ENCODE data around the gene SLC6A19. TPM values are rescaled to one million over a fixed set of nuclear protein-coding genes. Genes with fewer than 3 reads are reported as not detected.

SLC6A19 gene
- total and polyA plus RNA-seq, 9 donors: 0.08 to 1.5 TPM; not detected in 7

- Histone ChIP-seq H3K4me1 (ENCODE audit: insufficient read depth) (no peaks in the 10 kb centered on the region), H3K27me3 (no peaks in the 10 kb centered on the region), H3K9me3 (no peaks in the 10 kb centered on the region), H3K27ac (no peak overlapping the region), H3K4me3 (no peak overlapping the region), H3K36me3 (no peaks in the 10 kb centered on the region)
- no peak for TF ChIP-seq POLR2A (IDR thresholded peaks at IDR 0.05)
- TF ChIP-seq, protein P1, sequence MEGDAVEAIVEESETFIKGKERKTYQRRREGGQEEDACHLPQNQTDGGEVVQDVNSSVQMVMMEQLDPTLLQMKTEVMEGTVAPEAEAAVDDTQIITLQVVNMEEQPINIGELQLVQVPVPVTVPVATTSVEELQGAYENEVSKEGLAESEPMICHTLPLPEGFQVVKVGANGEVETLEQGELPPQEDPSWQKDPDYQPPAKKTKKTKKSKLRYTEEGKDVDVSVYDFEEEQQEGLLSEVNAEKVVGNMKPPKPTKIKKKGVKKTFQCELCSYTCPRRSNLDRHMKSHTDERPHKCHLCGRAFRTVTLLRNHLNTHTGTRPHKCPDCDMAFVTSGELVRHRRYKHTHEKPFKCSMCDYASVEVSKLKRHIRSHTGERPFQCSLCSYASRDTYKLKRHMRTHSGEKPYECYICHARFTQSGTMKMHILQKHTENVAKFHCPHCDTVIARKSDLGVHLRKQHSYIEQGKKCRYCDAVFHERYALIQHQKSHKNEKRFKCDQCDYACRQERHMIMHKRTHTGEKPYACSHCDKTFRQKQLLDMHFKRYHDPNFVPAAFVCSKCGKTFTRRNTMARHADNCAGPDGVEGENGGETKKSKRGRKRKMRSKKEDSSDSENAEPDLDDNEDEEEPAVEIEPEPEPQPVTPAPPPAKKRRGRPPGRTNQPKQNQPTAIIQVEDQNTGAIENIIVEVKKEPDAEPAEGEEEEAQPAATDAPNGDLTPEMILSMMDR (IDR thresholded peaks at IDR 0.05): no peak
- intact Hi-C loops (cut with DNase I): loop anchor here in 2 of 4 donors (10.0 kb wide), 2 partner anchors 461 to 471 kb away; no protein-coding TSS in a partner anchor
- 94 to 95% (median 95%) methylated on average over 8 of the region's 8 CpGs for WGBS, 3 donors
- DNase-seq: no peak
Observed at GRCh38 chr5:1184163-1184470, 17.3 kb upstream of the SLC6A19 start.

DNA sequence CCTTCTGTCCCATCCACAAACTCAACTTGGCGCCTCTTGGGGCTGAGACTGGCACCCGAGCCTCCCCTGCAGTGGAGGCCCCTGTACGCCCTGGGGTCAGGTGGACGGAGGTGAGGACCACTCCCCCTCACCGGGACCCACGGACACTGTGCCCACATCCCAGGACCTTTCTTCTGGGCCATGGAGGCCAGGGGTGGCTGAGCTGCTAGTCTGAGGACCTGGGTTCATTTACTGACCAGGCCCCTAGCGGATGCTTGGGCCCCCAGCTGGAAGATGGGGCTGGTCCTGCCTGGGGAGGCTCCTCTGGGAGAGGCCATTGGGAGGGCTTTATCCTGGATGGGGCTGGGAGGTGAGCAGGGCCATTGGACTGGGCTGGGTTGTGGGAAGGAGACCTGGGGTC is 16.9 kb upstream of the SLC6A19 start:
- DNase-seq: no peak
- intact Hi-C loops (cut with DNase I): loop anchor here in 2 of 4 donors (10.0 kb wide), 2 partner anchors 460 to 470 kb away; no protein-coding TSS in a partner anchor
- Histone ChIP-seq H3K27me3 (no peaks in the 10 kb centered on the region), H3K9me3 (no peaks in the 10 kb centered on the region), H3K4me1 (ENCODE audit: insufficient read depth) (no peaks in the 10 kb centered on the region), H3K36me3 (no peaks in the 10 kb centered on the region), H3K27ac (no peak overlapping the region), H3K4me3 (no peak overlapping the region)
- TF ChIP-seq EP300 (IDR thresholded peaks at IDR 0.05) (no peak), POLR2A (IDR thresholded peaks at IDR 0.05) (no peak)
- TF ChIP-seq, protein P1 (IDR thresholded peaks at IDR 0.05): no peak
- 87 to 91% (median 90%) methylated on average over 7 of the region's 7 CpGs for WGBS, 3 donors

- DNase-seq: no peak
- Histone ChIP-seq H3K4me1 (ENCODE audit: insufficient read depth) (no peaks in the 10 kb centered on the region), H3K9me3 (no peaks in the 10 kb centered on the region), H3K27me3 (no peaks in the 10 kb centered on the region), H3K4me3 (no peak overlapping the region), H3K36me3 (no peaks in the 10 kb centered on the region), H3K27ac (no peak overlapping the region)
- 86 to 92% (median 88%) methylated on average over 10 of the region's 10 CpGs for WGBS, 3 donors
- TF ChIP-seq POLR2A (IDR thresholded peaks at IDR 0.05) (no peak), EP300 (IDR thresholded peaks at IDR 0.05) (no peak)
- TF ChIP-seq, protein P1 (IDR thresholded peaks at IDR 0.05): no peak
- intact Hi-C loops (cut with DNase I): loop anchor here in 2 of 4 donors (10.0 kb wide), 2 partner anchors 460 to 470 kb away; no protein-coding TSS in a partner anchor
Observed at GRCh38 chr5:1185038-1185627, 16.3 kb upstream of the SLC6A19 start.

DNA sequence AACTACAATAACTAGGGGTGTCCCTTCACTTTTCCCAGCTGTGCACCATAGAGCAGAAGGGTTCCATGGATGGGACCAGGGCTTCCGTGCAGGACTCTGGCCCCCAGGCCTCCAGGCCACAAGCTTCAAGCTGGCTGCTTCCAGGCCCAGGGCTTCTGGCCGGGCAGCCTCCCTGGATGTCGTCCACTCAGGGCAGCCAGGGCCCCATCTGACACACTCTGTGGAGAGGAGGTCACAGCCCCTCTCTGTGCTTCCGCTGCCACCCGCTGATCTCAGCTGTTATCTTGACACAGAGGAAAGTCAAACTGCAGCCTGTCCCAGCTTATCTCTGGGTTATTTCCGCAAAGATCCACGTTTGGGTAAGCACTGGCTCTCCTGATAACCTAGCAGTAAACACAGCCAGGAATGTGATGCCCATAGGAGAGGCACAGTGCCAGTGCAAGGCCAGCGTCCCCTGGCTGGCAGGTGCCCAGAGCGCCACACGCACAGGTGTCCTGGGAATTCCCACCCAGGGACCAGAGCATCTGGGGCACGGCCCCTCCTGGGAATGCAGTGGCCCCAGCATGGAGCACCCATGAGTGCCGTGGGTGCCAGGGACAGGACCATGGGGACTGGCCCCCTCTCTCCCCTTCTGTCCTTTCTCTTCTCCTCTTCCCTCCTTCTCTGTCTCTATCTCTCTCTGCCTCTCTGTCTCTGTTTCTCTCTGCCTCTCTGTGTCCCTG is 15.6 kb upstream of the SLC6A19 start:
- 53 to 74% (median 62%) methylated on average over 12 of the region's 12 CpGs for WGBS, 3 donors
- H3K27me3 ChIP-seq: no peaks in the 10 kb centered on the region
- no peak overlapping the region for H3K27ac ChIP-seq
- H3K9me3 ChIP-seq: no peaks in the 10 kb centered on the region
- H3K36me3 ChIP-seq: no peaks in the 10 kb centered on the region
- intact Hi-C loops (cut with DNase I): loop anchor here in 2 of 4 donors (10.0 kb wide), 2 partner anchors 459 to 469 kb away; no protein-coding TSS in a partner anchor
- H3K4me3 ChIP-seq: no peak overlapping the region
- DNase-seq: no peak
- H3K4me1 ChIP-seq (ENCODE audit: insufficient read depth): no peaks in the 10 kb centered on the region
- TF ChIP-seq EP300 (IDR thresholded peaks at IDR 0.05): no peak
- TF ChIP-seq, protein P1 (IDR thresholded peaks at IDR 0.05): no peak
- no peak for TF ChIP-seq POLR2A (IDR thresholded peaks at IDR 0.05)
